Choroid plexus epithelial cell (primary cell): Measurements from ENCODE around the gene VPS51.

Experiments
- DNase-seq: peaks from one replicate; pipeline ENCODE4 v3.0.0-alpha.2; 2010; ENCODE audit warnings: low read depth
- H3K4me3 ChIP-seq: 2 replicates; pipeline ENCODE4 v1.5.1; 2011; ENCODE audit warnings: low read depth, mild to moderate bottlenecking, control low read depth, low read length, moderate library complexity
- TF ChIP-seq, protein P1 (sequence below): conservative IDR thresholded peaks from 2 replicates; pipeline ENCODE4 v1.5.1; 2011; ENCODE audit warnings: low read depth, mild to moderate bottlenecking, control low read depth, inconsistent platforms, low read length, moderate library complexity

VPS51 gene

DNA sequence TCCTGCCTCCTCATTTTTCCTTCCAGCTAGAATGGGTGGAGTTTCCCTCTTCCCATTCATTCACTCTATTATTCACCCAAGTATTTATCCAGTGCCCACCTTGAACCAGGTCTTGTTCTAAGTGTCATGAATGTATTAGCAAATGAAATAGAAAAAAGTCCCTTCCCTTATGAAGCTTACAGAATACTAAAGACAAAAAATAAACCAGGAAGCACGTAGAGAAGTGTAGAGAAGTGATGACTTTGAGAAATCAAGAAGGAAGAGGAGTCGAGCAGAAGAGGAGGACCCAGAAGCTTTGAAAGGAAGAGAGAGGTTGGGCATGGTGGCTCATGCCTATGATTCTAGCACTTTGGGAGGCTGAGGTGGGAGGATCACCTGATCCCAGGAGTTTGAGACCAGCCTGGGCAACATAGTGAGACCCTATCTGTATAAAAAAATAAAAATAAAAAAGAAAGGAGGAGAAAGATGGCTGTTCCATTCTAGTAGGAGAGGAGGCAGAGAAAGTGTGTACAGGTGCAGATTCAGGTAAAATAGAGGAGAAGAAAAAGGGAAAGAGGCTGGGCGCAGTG is 55.4 kb downstream of the VPS51 start:
- DNase-seq, result no peak
- TF ChIP-seq, protein P1, sequence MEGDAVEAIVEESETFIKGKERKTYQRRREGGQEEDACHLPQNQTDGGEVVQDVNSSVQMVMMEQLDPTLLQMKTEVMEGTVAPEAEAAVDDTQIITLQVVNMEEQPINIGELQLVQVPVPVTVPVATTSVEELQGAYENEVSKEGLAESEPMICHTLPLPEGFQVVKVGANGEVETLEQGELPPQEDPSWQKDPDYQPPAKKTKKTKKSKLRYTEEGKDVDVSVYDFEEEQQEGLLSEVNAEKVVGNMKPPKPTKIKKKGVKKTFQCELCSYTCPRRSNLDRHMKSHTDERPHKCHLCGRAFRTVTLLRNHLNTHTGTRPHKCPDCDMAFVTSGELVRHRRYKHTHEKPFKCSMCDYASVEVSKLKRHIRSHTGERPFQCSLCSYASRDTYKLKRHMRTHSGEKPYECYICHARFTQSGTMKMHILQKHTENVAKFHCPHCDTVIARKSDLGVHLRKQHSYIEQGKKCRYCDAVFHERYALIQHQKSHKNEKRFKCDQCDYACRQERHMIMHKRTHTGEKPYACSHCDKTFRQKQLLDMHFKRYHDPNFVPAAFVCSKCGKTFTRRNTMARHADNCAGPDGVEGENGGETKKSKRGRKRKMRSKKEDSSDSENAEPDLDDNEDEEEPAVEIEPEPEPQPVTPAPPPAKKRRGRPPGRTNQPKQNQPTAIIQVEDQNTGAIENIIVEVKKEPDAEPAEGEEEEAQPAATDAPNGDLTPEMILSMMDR, result no peak
- H3K4me3 ChIP-seq, result no peak overlapping the region

DNA sequence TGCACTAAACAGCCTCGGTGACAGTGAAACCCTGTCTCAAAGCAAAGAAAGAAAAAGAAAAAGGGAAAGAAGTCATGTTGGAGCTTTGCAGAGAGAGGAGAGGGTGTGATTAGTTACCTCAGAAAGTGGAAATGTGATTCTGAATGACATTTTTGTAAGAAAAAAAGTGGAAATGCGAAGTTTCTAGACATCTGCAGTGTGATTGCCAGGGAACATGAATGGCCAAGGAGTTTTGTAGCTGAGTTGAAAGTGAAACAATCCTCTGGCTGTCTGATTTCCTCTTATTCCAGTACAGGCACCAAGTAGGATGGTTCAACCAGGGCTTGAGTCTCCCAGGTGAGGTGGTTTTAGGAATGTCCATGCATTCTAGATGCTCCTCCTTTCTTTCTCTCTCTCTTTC is 56.1 kb downstream of the VPS51 start:
- no peak for DNase-seq
- TF ChIP-seq, protein P1, result no peak

DNA sequence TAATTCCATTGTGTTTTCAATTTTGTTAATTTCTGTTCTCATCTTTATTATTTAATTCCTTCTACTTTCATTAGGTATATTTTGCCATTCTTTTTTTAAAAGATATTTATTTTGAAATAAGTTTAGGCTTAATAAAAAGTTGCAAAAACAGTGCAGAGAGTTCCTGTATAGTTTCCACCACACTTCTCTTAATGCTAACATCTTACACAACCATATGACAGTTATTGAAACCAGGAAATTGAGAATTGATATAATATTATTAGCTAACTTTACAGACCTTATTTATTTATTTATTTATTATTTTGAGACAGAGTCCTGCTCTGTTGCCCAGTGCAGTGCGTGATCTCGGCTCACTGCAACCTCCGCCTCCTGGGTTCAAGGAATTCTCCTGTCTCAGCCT is 60.2 kb downstream of the VPS51 start:
- TF ChIP-seq, protein P1, result no peak

More for the DNA sequence above, 56.1 kb downstream of the VPS51 start:
- H3K4me3 ChIP-seq, result no peak overlapping the region

DNA sequence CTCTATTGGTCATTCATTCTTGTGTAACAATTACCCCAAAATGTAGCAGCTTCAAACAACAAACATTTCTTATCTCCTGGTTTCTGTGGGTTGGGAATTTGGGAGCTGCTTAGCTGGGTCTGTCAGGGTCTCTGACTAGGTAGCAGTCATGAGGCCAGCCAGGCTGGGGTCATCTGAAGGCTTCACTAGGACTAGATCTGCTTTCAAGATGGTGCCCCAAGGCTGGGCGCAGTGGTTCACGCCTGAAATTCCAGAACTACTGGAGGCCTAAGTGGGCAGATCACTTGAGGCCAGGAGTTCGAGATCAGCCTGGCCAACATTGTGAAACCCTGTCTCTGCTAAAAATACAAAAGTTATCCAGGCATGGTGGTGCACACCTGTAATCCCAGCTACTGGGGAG is 60.9 kb downstream of the VPS51 start:
- TF ChIP-seq, protein P1, result no peak
- DNase-seq, result no peak
- H3K4me3 ChIP-seq, result no peak overlapping the region

More for the DNA sequence above, 60.2 kb downstream of the VPS51 start:
- DNase-seq, result no peak
- H3K4me3 ChIP-seq, result no peak overlapping the region

DNA sequence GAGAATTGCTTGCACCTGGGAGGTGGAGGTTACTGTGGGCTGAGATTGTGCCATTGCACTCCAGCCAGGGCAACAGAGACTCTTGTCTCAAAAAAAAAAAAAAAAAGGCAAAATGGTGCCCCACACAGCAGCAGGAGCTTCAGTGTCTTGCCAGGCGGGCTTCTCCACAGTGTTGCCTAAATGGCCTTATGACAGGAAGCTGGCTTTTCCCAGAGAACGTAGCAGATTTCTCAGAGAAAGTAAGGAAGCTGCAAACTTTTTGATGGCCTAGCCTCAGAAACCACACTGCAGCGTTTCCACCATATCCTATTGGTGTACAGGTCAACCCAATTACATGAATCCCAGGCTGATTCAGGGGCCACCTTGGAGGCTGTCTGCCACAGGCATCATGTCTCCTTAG is 61.3 kb downstream of the VPS51 start:
- TF ChIP-seq, protein P1, result no peak
- H3K4me3 ChIP-seq, result no peak overlapping the region
- DNase-seq, result no peak

DNA sequence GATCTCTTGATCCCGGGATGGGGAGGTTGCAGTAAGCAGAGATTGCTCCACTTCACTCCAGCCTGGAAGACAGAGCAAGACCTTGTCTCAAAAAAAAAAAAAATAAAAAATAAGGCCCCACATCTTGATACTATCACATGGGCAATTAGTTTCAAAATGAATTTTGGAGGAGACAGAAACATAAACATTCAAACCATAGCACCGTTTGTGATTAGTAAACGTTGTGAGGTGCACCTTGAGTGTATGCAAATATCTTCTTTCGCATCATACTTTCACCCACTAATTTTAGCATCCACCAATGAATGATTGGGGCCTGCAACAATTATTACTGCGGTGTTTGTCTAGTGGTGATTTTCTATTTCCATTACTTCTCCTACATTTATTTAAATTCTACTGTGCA is 63.0 kb downstream of the VPS51 start:
- no peak overlapping the region for H3K4me3 ChIP-seq
- no peak for DNase-seq
- TF ChIP-seq, protein P1, result no peak

DNA sequence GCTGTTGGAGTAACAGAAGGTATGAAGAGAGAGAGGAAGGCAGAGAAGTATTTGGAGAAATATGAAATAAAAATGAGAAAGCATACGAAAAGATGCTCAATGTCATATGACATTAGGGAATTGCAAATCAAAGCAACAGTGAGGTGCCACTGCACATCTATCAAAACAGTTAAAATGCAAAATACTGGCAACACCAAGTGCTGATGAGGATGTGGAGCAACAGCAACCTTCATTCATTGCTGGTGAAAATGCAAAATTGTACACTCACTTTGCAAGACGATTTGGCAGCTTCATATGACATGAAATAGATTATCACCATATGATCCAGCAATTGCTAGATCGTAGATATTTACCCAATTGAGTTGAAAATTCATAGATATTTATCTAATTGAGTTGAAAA is 64.6 kb downstream of the VPS51 start:
- TF ChIP-seq, protein P1, result no peak
- DNase-seq, result no peak
- no peak overlapping the region for H3K4me3 ChIP-seq
